ENCODE measurements around the gene BARX1. TPM values are rescaled to one million over a fixed set of nuclear protein-coding genes. Genes with fewer than 3 reads are reported as not detected.
A peak's percentile ranks its signal among the peaks of the same experiment; 100 is the strongest.
"Not testable (repeated sequence)": the region's sequence is repeated elsewhere in the genome, so short reads cannot be mapped to it uniquely, and the experiment has no call there.

Gene BARX1
- total RNA-seq, 1 experiment from 2014 or later: 0.71 TPM

DNA sequence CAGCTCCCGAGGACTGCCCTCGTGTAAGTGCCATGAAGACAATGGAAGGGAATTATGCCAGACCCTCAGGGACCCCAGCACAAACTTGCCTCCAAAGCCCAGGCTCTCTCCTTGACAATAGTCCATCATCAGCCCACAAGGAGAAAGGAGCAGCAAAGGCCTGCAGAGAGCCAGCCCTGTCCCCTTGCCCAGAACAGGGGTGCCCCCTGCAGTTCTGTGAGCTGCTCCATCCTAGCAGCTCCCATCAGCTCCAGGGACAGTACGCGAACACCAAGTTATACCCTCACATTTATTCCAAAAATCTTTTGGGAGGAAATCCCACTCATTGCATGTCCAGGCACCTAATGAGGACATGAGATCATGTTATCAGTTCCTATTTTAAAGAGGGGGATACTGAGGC, 11.1 kb downstream of the BARX1 start:
- no peak for DNase-seq (ENCODE audit: low read depth, low spot score)
- in situ Hi-C loops (cut with HindIII; ENCODE audit: low pct_unique_long_range_greater_than_20kb, low sequenced_read_pairs): no loop called here

- DNase-seq (ENCODE audit: low read depth, low spot score): peak; percentile 7
- in situ Hi-C loops (cut with HindIII; ENCODE audit: low pct_unique_long_range_greater_than_20kb, low sequenced_read_pairs): no loop called here
Observed at GRCh38 chr9:93942161-93942560, 13.0 kb downstream of the BARX1 start.

- in situ Hi-C loops (cut with HindIII; ENCODE audit: low pct_unique_long_range_greater_than_20kb, low sequenced_read_pairs): no loop called here
- no peak for DNase-seq (ENCODE audit: low read depth, low spot score)
Observed at GRCh38 chr9:93941493-93941892, 13.7 kb downstream of the BARX1 start.

DNA sequence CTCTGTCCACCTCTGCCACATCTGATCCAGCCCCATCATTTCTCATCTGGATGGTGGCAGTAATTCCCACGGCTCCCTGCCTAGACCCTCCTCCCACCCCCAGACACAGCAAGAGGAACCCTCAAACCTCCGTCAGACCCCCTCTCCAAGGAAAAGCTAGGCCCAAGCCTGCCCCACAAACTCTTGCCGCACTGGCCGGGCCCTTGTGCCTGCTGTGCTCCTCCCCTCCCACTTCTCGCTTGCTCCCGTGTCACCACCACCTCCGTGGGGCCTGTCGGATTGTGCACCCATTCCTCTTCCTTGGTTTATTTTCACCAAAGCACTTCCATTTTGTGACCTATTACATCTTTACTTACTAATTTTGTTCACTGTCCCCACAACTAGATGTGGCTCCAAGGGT, 14.2 kb downstream of the BARX1 start:
- in situ Hi-C loops (cut with HindIII; ENCODE audit: low pct_unique_long_range_greater_than_20kb, low sequenced_read_pairs): no loop called here
- no peak for DNase-seq (ENCODE audit: low read depth, low spot score)

DNA sequence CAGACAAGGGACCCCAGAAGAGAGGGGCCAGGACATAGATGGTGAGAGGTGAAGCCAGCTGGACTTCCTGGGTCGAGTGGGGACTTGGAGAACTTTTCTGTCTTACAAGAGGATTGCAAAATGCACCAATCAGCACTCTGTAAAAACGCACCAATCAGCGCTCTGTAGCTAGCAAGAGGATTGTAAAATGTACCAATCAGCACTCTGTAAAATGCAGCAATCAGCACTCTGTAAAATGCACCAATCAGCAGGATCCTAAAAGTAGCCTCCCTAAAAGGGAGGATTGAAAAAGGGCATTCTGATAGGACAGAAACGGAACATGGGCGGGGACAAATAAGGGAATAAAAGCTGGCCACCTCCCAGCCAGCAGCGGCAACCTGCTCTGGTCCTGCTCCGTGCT, 15.6 kb downstream of the BARX1 start:
- in situ Hi-C loops (cut with HindIII; ENCODE audit: low pct_unique_long_range_greater_than_20kb, low sequenced_read_pairs): not testable (repeated sequence)

GRCh38 chr9:93937193-93937592, 18.0 kb downstream of the BARX1 start:
- DNase-seq (ENCODE audit: low read depth, low spot score): no peak
- in situ Hi-C loops (cut with HindIII; ENCODE audit: low pct_unique_long_range_greater_than_20kb, low sequenced_read_pairs): no loop called here

More for the DNA sequence above, 15.6 kb downstream of the BARX1 start:
- DNase-seq (ENCODE audit: low read depth, low spot score): not testable (repeated sequence)

- in situ Hi-C loops (cut with HindIII; ENCODE audit: low pct_unique_long_range_greater_than_20kb, low sequenced_read_pairs): no loop called here
- no peak for DNase-seq (ENCODE audit: low read depth, low spot score)
Observed at GRCh38 chr9:93931905-93932304, 23.2 kb downstream of the BARX1 start.

DNA sequence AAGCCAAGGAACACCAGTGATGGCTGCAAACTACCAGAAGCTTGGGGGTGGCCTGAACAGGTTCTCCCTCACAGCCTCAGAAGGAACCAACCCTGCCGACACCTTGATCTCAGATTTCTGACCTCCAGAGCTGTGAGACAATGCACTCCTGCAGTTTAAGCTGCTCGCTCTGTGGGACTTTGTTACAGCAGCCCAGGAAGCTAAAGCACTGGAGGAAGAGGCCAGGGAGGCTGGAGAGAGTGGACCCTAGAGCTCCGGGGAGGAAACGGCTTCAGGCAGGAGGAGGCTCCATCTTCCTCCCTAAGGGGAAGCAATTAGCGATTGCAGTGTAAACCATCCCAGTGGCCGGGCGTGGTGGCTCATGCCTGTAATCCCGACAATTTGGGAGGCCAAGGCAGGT, 25.1 kb downstream of the BARX1 start:
- in situ Hi-C loops (cut with HindIII; ENCODE audit: low pct_unique_long_range_greater_than_20kb, low sequenced_read_pairs): no loop called here
- DNase-seq (ENCODE audit: low read depth, low spot score): no peak

- in situ Hi-C loops (cut with HindIII; ENCODE audit: low pct_unique_long_range_greater_than_20kb, low sequenced_read_pairs): no loop called here
Observed at GRCh38 chr9:93929231-93929630, 25.9 kb downstream of the BARX1 start.

DNA sequence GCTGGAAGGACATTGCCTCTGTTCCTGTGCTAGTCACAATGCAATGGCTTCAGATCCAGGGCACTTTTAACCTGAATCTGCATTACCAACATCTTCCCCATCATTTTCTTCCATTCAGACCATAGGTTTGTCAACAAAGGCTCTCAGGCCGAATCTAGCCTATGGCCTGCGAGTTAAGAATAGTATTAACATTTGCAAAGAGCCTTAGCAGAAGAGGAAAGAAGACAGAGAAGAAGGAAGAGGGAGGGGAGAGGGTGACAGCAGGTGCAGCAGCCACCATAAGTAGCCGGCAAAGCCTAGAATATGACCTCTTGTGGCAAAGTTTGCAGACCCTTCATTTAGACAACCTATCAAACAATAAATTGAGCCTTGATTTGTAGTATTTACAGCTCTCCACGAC, 32.6 kb downstream of the BARX1 start:
- no peak for DNase-seq (ENCODE audit: low read depth, low spot score)
- in situ Hi-C loops (cut with HindIII; ENCODE audit: low pct_unique_long_range_greater_than_20kb, low sequenced_read_pairs): no loop called here

More at GRCh38 chr9:93929231-93929630, 25.9 kb downstream of the BARX1 start:
- no peak for DNase-seq (ENCODE audit: low read depth, low spot score)

GRCh38 chr9:93920131-93920800, 34.9 kb downstream of the BARX1 start:
- in situ Hi-C loops (cut with HindIII; ENCODE audit: low pct_unique_long_range_greater_than_20kb, low sequenced_read_pairs): no loop called here

GRCh38 chr9:93918061-93918460, 37.1 kb downstream of the BARX1 start:
- DNase-seq (ENCODE audit: low read depth, low spot score): no peak
- in situ Hi-C loops (cut with HindIII; ENCODE audit: low pct_unique_long_range_greater_than_20kb, low sequenced_read_pairs): no loop called here

More at GRCh38 chr9:93920131-93920800, 34.9 kb downstream of the BARX1 start:
- DNase-seq (ENCODE audit: low read depth, low spot score): no peak

DNA sequence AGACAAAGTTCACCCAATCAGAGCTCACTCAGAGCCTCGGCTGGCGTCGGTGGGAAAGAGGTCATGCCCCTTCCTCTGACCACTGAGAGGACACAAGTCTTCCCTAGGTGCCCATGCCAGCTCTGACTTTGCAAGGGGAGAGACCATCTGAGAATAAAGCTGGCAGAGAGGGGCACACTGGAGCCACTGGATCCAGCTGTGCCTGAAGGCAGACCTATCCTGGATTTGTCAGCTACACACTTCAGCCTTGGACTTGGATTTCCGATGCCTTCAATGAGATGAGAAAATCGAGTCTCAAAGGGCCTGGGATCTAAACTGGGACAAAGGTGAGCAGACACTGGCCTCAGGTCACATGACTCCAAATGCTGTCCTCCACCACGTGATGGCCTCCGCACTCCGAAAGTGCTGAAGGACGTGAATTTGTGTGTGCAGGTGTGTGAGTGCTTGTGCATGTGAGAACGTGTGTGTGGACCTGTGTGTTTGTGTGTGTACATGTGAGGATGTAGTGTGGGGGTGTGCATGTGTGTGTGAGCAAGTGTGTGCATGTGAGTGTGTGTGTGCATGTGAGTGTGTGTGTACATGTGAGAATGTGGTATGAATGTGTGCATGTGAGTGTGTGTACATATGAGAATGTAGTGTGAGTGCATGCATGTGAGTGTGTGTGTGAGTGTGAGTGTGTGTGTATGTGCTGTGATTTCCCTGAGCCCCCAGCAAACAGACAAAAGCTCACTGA, 37.9 kb downstream of the BARX1 start:
- no peak for DNase-seq (ENCODE audit: low read depth, low spot score)
- in situ Hi-C loops (cut with HindIII; ENCODE audit: low pct_unique_long_range_greater_than_20kb, low sequenced_read_pairs): no loop called here

- in situ Hi-C loops (cut with HindIII; ENCODE audit: low pct_unique_long_range_greater_than_20kb, low sequenced_read_pairs): no loop called here
Observed at GRCh38 chr9:93916358-93916757, 38.8 kb downstream of the BARX1 start.

DNA sequence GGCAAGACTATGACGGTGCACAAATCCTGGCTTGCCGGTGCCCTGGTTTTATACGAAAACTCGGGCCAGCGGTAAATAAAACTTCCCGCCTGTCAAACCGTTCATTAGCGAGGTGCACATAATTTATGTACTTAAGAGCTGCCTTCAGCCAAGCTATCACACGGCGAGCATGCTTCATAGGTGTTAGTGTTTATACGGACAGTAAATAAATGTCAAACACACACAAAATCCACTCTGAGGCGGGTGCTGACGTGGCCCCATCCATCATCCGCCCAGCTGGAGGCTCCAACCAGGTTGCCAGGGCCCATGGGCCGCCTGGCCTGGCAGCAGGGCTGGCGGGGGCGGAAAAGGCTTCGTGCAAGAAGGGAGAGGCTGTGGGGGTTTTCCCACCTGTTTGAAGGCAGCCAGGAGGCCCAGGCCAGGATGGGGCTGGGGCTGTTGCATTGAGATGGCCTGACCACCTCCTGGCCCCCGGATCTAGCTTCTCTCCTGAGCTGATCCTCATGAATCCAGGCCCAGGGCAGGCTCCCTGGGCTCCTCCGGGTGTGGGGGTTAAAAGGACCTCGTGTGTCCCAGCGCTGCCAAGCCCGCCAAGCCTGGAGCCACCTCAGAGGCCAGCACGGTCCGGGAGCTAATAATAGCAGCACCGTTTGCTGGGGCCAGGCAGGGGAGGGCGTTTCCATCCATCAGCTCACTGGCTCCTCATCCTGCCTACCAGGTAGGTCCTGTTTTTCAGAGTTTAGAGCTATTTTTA, 43.2 kb downstream of the BARX1 start:
- DNase-seq (ENCODE audit: low read depth, low spot score): no peak
- in situ Hi-C loops (cut with HindIII; ENCODE audit: low pct_unique_long_range_greater_than_20kb, low sequenced_read_pairs): no loop called here

More at GRCh38 chr9:93916358-93916757, 38.8 kb downstream of the BARX1 start:
- DNase-seq (ENCODE audit: low read depth, low spot score): no peak

DNA sequence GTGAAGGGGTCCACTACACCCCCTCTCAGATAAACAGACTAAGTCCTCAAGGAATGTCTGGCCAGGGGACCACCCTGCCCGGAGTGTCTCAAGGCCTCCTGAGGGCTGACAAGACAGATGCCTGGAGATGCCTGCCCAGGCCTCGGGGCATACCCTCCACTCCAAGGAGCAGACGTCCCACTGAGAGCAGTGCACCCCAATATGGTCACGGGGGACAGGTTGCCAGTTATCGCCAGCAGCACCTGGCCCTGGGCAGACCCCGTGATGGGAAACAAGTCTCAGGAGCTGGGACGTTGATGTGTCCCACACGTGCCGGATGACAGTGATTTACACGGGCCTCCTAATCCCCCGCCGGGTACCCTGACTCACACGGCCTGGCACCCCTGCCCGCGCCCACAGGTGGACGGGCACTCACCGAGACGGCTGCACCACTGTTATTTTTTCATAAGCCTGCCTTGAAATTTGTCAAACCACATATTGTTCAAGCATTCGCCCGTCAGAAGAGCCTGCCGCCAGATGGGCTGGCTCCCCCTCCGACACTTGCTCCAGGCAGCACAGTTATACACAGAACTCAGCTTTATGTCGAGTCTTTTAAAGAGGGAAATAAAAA, 43.9 kb downstream of the BARX1 start:
- in situ Hi-C loops (cut with HindIII; ENCODE audit: low pct_unique_long_range_greater_than_20kb, low sequenced_read_pairs): no loop called here

DNA sequence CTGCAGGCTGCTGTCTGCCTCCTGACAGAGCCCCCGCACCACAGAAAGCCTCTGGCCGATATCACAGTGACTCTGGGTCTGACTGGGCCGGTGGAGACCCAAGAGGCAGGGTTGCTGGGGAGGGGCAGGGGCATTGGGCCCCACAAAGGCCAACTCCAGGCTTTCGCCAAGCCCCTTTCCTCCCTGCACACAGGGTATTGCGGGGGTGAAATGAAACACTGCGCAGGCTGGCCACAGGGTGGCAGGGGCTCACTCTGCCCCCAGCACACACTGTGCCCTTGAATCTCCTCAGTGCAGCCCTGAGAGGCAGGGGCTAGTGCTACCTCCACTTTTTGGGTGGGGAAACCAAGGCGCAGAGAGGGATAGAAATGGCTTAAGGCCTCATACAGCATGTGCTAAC, 44.6 kb downstream of the BARX1 start:
- no peak for DNase-seq (ENCODE audit: low read depth, low spot score)
- in situ Hi-C loops (cut with HindIII; ENCODE audit: low pct_unique_long_range_greater_than_20kb, low sequenced_read_pairs): no loop called here

More for the DNA sequence above, 43.9 kb downstream of the BARX1 start:
- no peak for DNase-seq (ENCODE audit: low read depth, low spot score)

DNA sequence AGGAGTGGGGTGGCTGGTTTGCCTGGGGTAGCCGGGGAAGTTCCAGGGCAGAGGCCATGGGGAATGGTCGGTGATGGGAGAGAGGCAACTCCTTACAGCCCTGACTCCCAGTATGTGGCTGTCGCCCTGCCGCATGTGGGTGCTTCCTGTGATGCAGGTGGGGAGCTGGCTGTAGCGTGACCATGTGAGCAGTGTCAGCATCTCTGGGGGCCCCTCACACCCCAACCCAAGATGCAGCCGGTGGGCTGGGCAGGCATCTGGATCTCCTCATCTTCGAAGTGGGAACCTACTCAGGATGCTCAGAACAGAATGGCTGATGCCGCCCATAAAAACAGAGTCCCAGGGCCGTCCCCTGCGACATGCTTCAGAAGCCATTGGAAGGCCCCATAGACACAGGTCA, 45.0 kb downstream of the BARX1 start:
- in situ Hi-C loops (cut with HindIII; ENCODE audit: low pct_unique_long_range_greater_than_20kb, low sequenced_read_pairs): no loop called here
- no peak for DNase-seq (ENCODE audit: low read depth, low spot score)

Measured in SK-MEL-5 (cell line).